IPS-NIHi7 (cell line): ENCODE results near the gene ADAMTS16.
A peak's percentile ranks its signal among the peaks of the same experiment; 100 is the strongest.

Experiments used
- DNase-seq: peaks from one replicate; pipeline ENCODE4 v3.0.0; 2012; ENCODE audit warnings: mixed read lengths; ENCODE audit errors: extremely low spot score

The ADAMTS16 gene

GRCh38 chr5:5314166-5314565 is 174.0 kb downstream of the ADAMTS16 start:
- no peak for DNase-seq

- no peak for DNase-seq
Observed at GRCh38 chr5:5314626-5315025, 174.5 kb downstream of the ADAMTS16 start.

- DNase-seq: no peak
Observed at GRCh38 chr5:5315068-5315980, 175.2 kb downstream of the ADAMTS16 start.

- no peak for DNase-seq
Observed at GRCh38 chr5:5316334-5316733, 176.2 kb downstream of the ADAMTS16 start.

GRCh38 chr5:5317976-5318375 is 177.8 kb downstream of the ADAMTS16 start:
- DNase-seq: no peak

GRCh38 chr5:5318426-5319190 is 178.5 kb downstream of the ADAMTS16 start:
- DNase-seq: no peak

GRCh38 chr5:5320062-5320805 is 180.1 kb downstream of the ADAMTS16 start:
- DNase-seq: no peak

- no peak for DNase-seq
Observed at GRCh38 chr5:5321137-5321536, 181.0 kb downstream of the ADAMTS16 start.

GRCh38 chr5:5323551-5323950 is 183.4 kb downstream of the ADAMTS16 start:
- DNase-seq: no peak

- DNase-seq: peak; percentile 67
Observed at GRCh38 chr5:5326115-5326758, 186.1 kb downstream of the ADAMTS16 start.

- DNase-seq: no peak
Observed at GRCh38 chr5:5327126-5327525, 187.0 kb downstream of the ADAMTS16 start.

- no peak for DNase-seq
Observed at GRCh38 chr5:5330728-5331452, 190.8 kb downstream of the ADAMTS16 start.

- DNase-seq: no peak
Observed at GRCh38 chr5:5331848-5332247, 191.7 kb downstream of the ADAMTS16 start.

GRCh38 chr5:5332287-5332686 is 192.2 kb downstream of the ADAMTS16 start:
- no peak for DNase-seq

- DNase-seq: no peak
Observed at GRCh38 chr5:5335107-5335506, 195.0 kb downstream of the ADAMTS16 start.

- DNase-seq: no peak
Observed at GRCh38 chr5:5335700-5336264, 195.7 kb downstream of the ADAMTS16 start.

- DNase-seq: no peak
Observed at GRCh38 chr5:5339257-5339656, 199.1 kb downstream of the ADAMTS16 start.

- DNase-seq: peak; percentile 85
Observed at GRCh38 chr5:5340206-5340729, 200.1 kb downstream of the ADAMTS16 start.

- no peak for DNase-seq
Observed at GRCh38 chr5:5341531-5342292, 201.6 kb downstream of the ADAMTS16 start.

- DNase-seq: no peak
Observed at GRCh38 chr5:5342784-5343183, 202.7 kb downstream of the ADAMTS16 start.
